ENCODE data around the gene ABLIM2.

The ABLIM2 gene

GRCh38 chr4:7917669-7918068 lies 240.9 kb downstream of the ABLIM2 start:
- no peak for DNase-seq

DNA sequence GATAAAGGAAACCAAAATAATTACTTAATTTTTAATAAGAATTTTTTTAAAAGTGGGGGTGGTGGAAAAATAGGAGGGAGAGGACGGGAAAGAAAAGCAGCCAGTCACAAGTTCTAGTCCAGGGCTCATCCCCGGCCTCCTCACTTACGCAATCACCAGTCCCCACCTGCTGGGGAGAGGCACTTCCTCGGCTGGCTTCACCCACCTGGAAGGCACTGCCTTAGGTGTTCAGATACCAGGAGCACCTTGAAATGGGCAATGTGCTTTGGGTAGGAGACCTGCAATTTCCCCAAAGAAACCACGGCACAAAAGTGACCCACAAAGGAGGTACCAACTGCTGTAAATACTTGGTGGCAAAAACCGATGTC lies 242.8 kb downstream of the ABLIM2 start:
- DNase-seq = no peak
